Stimulated activated CD4-positive, alpha-beta T cell treated with anti-CD3 and anti-CD28 coated beads, Interleukin-1b, Interleukin-23, amount 100 ng/mL, for 24 hours (primary cell): Measurements from ENCODE around the gene HIPK2.

Source experiments
- DNase-seq, 4 experiments: peaks; one replicate each; pipeline ENCODE4 v3.0.0-alpha.2; 2020; ENCODE audit warnings: low read depth in 4 of 4, low spot score in 1 of 4

Gene HIPK2

GRCh38 chr7:139523968-139524815 is 253.6 kb downstream of the HIPK2 start:
- no peak for DNase-seq

- peak in 2 of 4 experiments; percentile 10 to 21 for DNase-seq
Observed at GRCh38 chr7:139523199-139523941, 254.4 kb downstream of the HIPK2 start, which contains the start of gene CLEC2L. CLEC2L (plus strand) TSS chr7:139523685; CDS start chr7:139523928, 243 bp downstream.

- no peak for DNase-seq
Observed at GRCh38 chr7:139522830-139523198, 255.0 kb downstream of the HIPK2 start.

- no peak for DNase-seq
Observed at GRCh38 chr7:139521439-139521838, 256.4 kb downstream of the HIPK2 start.

GRCh38 chr7:139515266-139515665 is 262.5 kb downstream of the HIPK2 start:
- no peak for DNase-seq
